ENCODE results near the gene RIC1. TPM values are rescaled to one million over a fixed set of nuclear protein-coding genes. Genes with fewer than 3 reads are reported as not detected.

Gene RIC1
- polyA plus RNA-seq, 1 of the 3 experiments (the other 2 are of a cell fraction) = 21.9 TPM

- Histone ChIP-seq H3K4me1 (ENCODE audit: control insufficient read depth in 1 of 2, insufficient read depth in 2 of 2, low read depth in 1 of 2, low read length in 1 of 2) (no peaks in the 10 kb centered on the region), H3K27ac (ENCODE audit: low read depth in 2 of 2, low read length in 1 of 2) (no peak overlapping the region), H3K9me2 (no peaks in the 10 kb centered on the region), H3K9me3 (no peaks in the 10 kb centered on the region; the same call in 1 of the 2 replicates), H3F3A (replicated peaks; ENCODE audit: insufficient read depth) (peaks cover 6% of the 10 kb centered on the region), H2AFZ (ENCODE audit: low read depth) (no peak overlapping the region), H3K27me3 (ENCODE audit: insufficient read depth) (no peaks in the 10 kb centered on the region), H4K20me1 (ENCODE audit: insufficient read depth) (no peaks in the 10 kb centered on the region), H3K4me2 (no peak overlapping the region), H3K4me3 (ENCODE audit: low read depth in 2 of 2, low read length in 1 of 2) (no peak overlapping the region), H3K79me2 (ENCODE audit: insufficient read depth) (no peaks in the 10 kb centered on the region; the same call in none of the 2 replicates), H3K9ac (no peak overlapping the region), H3K36me3 (replicated peaks in 1 of 2; ENCODE audit: control insufficient read depth in 1 of 2, insufficient read depth in 2 of 2, low read length in 1 of 2) (peaks cover 70 to 86% of the 10 kb centered on the region in 2 experiments)
- ChIA-PET POLR2A (no interaction called here), CTCF (interaction anchor here (0.6 to 1.7 kb wide), 4 partner anchors 14 to 47 kb away, joined by 3 to 5 read pairs (median 3); no protein-coding TSS in a partner anchor)
- TF ChIP-seq USF1 (IDR thresholded peaks at IDR 0.05; ENCODE audit: borderline replicate concordance, low read depth) (no peak), EP300 (IDR thresholded peaks at IDR 0.05; ENCODE audit: borderline replicate concordance in 1 of 2, low read depth in 1 of 2, low read length in 1 of 2) (no peak), RCOR1 (IDR thresholded peaks at IDR 0.05; ENCODE audit: low read length) (no peak), TCF12 (IDR thresholded peaks at IDR 0.05) (no peak), SMC3 (IDR thresholded peaks at IDR 0.05; ENCODE audit: low read depth, low read length) (no peak), RFX5 (IDR thresholded peaks at IDR 0.05; ENCODE audit: low read length) (no peak), GABPA (IDR thresholded peaks at IDR 0.05; ENCODE audit: low read depth) (no peak), MXI1 (IDR thresholded peaks at IDR 0.05; ENCODE audit: low read depth, low read length) (no peak), TAF1 (IDR thresholded peaks at IDR 0.05; ENCODE audit: borderline replicate concordance, low read depth, low read length) (no peak), ELF1 (IDR thresholded peaks at IDR 0.05) (no peak), RAD21 (IDR thresholded peaks at IDR 0.05; ENCODE audit: low read length) (no peak), NFIC (IDR thresholded peaks at IDR 0.05; ENCODE audit: borderline replicate concordance) (no peak), FOSL2 (IDR thresholded peaks at IDR 0.05; ENCODE audit: borderline replicate concordance, low read depth) (no peak)
- TF ChIP-seq, protein P1, sequence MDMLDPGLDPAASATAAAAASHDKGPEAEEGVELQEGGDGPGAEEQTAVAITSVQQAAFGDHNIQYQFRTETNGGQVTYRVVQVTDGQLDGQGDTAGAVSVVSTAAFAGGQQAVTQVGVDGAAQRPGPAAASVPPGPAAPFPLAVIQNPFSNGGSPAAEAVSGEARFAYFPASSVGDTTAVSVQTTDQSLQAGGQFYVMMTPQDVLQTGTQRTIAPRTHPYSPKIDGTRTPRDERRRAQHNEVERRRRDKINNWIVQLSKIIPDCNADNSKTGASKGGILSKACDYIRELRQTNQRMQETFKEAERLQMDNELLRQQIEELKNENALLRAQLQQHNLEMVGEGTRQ (IDR thresholded peaks at IDR 0.05; ENCODE audit: borderline replicate concordance, low read depth, low read length) = no peak
- DNase-seq = no peak
- 94% methylated on average over 4 of the region's 4 CpGs for WGBS (ENCODE audit: low lambda C conversion rate)
These were observed 120.4 kb downstream of the RIC1 start for GRCh38 chr9:5749306-5749705.

GRCh38 chr9:5750569-5750968 is 121.7 kb downstream of the RIC1 start:
- POLR2A ChIA-PET = no interaction called here
- TF ChIP-seq USF1 (IDR thresholded peaks at IDR 0.05; ENCODE audit: borderline replicate concordance, low read depth) (no peak), ELF1 (IDR thresholded peaks at IDR 0.05) (no peak), NFIC (IDR thresholded peaks at IDR 0.05; ENCODE audit: borderline replicate concordance) (no peak), TAF1 (IDR thresholded peaks at IDR 0.05; ENCODE audit: borderline replicate concordance, low read depth, low read length) (no peak), SIN3A (IDR thresholded peaks at IDR 0.05; ENCODE audit: borderline replicate concordance, low read depth, low read length) (no peak), JUND (IDR thresholded peaks at IDR 0.05) (no peak)
- TF ChIP-seq, protein P2, sequence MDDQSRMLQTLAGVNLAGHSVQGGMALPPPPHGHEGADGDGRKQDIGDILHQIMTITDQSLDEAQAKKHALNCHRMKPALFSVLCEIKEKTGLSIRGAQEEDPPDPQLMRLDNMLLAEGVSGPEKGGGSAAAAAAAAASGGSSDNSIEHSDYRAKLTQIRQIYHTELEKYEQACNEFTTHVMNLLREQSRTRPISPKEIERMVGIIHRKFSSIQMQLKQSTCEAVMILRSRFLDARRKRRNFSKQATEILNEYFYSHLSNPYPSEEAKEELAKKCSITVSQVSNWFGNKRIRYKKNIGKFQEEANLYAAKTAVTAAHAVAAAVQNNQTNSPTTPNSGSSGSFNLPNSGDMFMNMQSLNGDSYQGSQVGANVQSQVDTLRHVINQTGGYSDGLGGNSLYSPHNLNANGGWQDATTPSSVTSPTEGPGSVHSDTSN (IDR thresholded peaks at IDR 0.05) = no peak
- 93% methylated on average over 1 of the region's 1 CpG for WGBS (ENCODE audit: low lambda C conversion rate)

More at GRCh38 chr9:5750569-5750968, 121.7 kb downstream of the RIC1 start:
- Histone ChIP-seq H3K9me3 (no peaks in the 10 kb centered on the region; the same call in 1 of the 2 replicates), H3K4me2 (no peak overlapping the region), H3F3A (replicated peaks; ENCODE audit: insufficient read depth) (peaks cover 6% of the 10 kb centered on the region), H3K36me3 (replicated peaks in 1 of 2; ENCODE audit: control insufficient read depth in 1 of 2, insufficient read depth in 2 of 2, low read length in 1 of 2) (peaks cover 62 to 85% of the 10 kb centered on the region in 2 experiments), H3K9ac (no peak overlapping the region), H3K27me3 (ENCODE audit: insufficient read depth) (no peaks in the 10 kb centered on the region), H3K27ac (ENCODE audit: low read depth in 2 of 2, low read length in 1 of 2) (no peak overlapping the region), H3K79me2 (ENCODE audit: insufficient read depth) (no peaks in the 10 kb centered on the region; the same call in none of the 2 replicates), H4K20me1 (ENCODE audit: insufficient read depth) (no peaks in the 10 kb centered on the region), H3K4me1 (ENCODE audit: control insufficient read depth in 1 of 2, insufficient read depth in 2 of 2, low read depth in 1 of 2, low read length in 1 of 2) (no peaks in the 10 kb centered on the region), H3K9me2 (no peaks in the 10 kb centered on the region), H2AFZ (ENCODE audit: low read depth) (no peak overlapping the region), H3K4me3 (ENCODE audit: low read depth in 2 of 2, low read length in 1 of 2) (no peak overlapping the region)
- no peak for DNase-seq
- CTCF ChIA-PET = interaction anchor here (1.2 kb wide), 1 partner anchor 82 kb away, joined by 3 read pairs; the partner anchor contains the start of gene ERMP1

All from SK-N-SH (cell line).